NCI-H2171 treated with DMSO at 0.1 percent for 48 hours (cell line): ENCODE data around the gene FBXW7.

ENCODE experiments used
- DNase-seq: peaks from one replicate; lab custom pipeline; 2025; lab: John Stamatoyannopoulos, UW

The FBXW7 gene

DNA sequence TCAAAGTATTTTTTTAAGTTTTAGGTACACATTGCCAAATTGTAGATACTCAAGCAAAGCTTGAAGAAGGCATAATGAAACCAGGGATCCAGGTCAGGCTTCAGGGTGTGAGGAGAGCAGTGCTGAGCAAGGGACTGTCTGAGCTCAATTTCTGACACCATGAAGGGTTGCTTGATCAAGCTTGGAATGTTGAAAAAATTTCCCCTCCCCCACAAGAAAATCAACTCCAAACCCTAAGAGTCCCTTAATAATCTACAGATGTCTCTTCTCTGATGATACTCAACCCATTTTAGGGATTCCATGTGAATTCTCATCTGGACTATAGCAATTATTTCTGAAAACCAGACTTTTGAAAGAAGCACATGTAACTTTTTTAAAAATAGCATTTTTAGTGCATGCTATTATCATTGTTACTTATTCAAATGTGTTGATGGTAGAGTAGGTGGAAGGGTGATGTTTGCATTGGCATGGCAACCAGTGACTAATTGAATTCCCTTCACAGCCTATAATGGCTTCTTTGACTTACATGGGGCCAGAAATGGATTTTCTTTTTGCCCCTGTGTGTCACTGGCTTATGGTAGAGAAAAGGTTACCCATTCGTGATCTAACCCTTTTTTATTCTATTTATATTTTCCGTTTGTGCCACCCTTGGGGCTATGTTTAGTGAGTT lies 252.0 kb downstream of the FBXW7 start:
- no peak for DNase-seq

DNA sequence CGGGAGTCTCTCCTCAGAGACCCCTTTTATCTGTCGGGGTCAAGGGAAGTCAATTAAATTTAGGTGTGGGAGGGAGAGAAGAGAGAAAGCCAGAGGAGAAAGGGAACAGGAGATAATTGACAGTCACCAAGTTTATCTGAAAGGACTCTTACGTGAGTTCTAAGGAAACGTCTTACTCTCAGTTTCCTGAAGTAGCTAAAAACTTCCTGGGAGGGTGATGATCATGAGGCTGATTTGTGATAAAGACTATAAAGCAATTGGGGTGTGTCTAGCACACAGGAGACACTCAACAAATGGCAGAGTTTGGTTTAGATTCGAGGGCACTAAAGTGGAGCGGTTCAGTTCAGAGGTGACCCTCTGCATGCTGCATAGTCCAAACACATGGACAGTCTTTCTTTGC lies 254.1 kb downstream of the FBXW7 start:
- DNase-seq = no peak

DNA sequence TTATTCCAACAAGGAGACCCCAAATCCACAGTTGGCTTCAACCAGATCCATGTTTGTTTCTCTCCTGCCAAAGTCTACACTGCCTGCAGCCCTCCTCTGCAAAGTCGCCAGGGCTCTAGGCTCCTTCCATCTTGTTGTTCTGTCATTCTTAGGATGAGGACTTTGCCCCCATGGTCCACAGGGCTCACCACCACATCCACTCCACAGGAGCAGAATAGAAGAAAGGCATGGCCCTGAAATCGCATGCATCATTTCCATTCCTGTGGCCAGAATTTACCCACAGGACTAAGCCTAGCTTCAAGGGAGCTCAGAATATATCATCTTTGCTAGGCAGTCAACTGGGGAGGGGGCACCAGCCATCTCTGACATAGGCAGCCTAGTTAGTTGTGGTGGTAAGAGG lies 254.7 kb downstream of the FBXW7 start:
- no peak for DNase-seq

DNA sequence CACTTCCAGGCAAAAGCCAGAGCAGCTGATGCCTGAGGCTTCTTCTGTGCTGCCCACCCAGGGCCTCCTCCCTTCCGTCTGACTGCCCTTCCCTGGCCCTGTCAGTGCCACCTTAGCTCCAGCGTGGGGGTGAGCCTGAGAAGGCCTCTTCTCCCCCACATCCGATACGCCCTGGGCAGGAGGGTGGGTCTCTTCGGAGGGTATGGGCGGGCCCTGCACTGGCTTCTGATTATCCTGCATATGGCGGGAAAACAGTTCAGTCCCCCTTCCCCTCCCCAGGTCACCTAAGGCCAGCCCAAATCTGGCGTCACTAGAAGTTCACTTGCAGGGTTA lies 256.7 kb downstream of the FBXW7 start:
- DNase-seq = no peak

DNA sequence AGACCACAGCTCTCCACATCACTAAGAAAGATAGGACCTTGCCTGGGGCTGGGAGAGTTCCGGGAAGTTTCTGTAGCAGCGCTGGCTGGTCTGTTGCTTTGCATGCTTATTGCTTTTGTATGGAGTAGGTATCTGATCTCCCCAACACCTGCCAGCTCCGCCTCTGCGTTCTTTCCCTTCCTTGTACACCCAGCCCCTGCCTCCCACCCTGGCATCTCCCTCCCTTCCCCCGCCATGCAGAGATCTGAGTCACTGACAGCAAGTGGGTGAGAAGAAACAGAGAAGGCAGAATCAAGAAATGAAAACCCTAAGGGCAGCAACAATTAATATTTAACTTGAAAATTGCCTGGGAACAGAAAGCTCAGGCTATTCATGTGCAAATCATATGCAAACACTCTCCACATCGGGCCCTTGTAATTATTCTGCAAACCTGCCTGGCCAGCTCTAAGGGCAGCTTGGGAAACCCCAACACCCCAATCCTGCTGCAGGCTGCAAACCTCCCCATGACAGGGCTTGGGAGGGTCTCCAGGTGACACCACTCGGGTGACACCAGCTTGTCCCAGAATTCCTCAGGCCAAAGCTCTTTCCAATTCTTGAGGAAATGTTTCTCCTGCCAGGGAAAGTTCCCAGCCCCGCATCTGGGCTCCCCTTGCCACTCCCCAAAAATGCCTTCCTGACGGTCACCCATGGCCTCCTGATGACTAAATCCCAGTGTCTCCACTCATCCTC lies 257.2 kb downstream of the FBXW7 start:
- DNase-seq = no peak

DNA sequence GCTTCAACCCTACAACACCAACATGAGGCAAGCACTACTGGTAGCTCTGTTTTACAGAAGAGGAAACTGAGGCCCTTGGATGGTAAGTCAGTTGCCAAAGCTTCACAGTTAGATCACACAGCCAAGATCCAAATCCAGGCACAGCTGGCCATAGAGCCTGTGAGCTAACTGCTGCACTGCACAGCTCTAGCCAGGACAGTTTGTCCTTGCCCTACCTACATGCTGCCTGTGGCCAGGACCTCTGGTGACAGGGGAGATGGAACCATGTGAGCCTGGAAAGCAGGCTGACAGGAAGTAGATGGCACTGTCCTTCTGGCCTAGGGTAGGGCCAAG lies 257.8 kb downstream of the FBXW7 start:
- DNase-seq = no peak

DNA sequence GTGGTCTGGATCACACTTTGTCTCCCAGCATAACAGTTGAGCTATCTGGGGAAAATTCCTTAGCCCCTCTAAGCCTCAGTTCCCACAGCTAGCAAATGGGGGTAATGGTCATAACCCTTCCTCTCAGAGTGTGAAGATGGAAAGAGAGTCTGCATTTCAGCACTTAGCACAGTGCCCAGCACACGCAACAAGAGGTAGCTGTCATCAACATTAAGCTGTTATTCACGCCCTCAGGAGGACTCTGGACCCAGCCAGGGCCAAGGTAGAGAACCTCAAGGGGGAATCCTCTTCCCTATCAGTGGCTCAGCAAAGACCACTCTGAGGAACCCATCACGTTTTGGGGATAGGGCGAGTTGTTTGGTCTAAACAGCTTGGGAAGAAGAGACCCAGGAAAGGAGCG lies 258.6 kb downstream of the FBXW7 start:
- DNase-seq = no peak

DNA sequence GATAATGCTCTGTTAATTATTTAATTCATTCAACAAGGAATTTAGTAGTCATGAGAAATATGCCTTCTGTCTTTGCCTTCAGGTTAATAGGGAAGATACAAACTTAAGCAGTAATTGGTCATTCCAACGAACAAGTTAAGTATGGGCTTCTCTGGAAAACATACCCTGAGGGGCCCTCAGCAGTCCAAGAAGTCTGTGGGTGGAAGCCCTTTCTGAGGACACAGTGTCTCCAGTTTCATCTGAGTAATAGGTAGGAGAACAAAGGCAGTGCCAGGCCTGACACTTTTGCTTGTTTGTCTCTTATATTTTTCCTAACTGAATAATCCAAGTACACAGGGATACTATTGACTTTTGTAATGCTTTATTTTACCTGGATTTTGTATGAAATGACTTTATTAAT lies 262.5 kb downstream of the FBXW7 start:
- DNase-seq = no peak
